Right lung (tissue), 5 donors: Measurements from ENCODE around the gene PIP5K1B. TPM values are rescaled to one million over a fixed set of nuclear protein-coding genes. Genes with fewer than 3 reads are reported as not detected.

Experiments
- DNase-seq, 2 donors: peaks; one replicate each; pipeline ENCODE4 v3.0.0-alpha.2; 2013
- polyA plus RNA-seq, 5 donors: library from polyadenylated mRNA; unstranded; fragments of 120-200 nt; gene quantifications; one replicate each; pipeline versions ENCODE4 v1.2.1 to v1.2.3, GENCODE V29; 2013; ENCODE audit warnings: inconsistent platforms in 1 of 5, low replicate concordance in 1 of 5; ENCODE audit not compliant: insufficient read length in 5 of 5, insufficient read depth in 1 of 5

The PIP5K1B gene
- polyA plus RNA-seq, 5 donors = 2.7 to 4.5 (median 3.7) TPM

GRCh38 chr9:68804911-68805889, 100.2 kb downstream of the PIP5K1B start:
- no peak for DNase-seq

GRCh38 chr9:68805890-68806517, 101.0 kb downstream of the PIP5K1B start:
- DNase-seq = no peak

GRCh38 chr9:68808338-68808890, 103.4 kb downstream of the PIP5K1B start:
- DNase-seq = no peak

- DNase-seq = no peak
Measured at GRCh38 chr9:68817079-68817875, 112.2 kb downstream of the PIP5K1B start.

- no peak for DNase-seq
Measured at GRCh38 chr9:68819065-68819464, 114.0 kb downstream of the PIP5K1B start.

- DNase-seq = no peak
Measured at GRCh38 chr9:68821911-68822310, 116.9 kb downstream of the PIP5K1B start.

- DNase-seq = peak in 1 of 2 donors; percentile 20
Measured at GRCh38 chr9:68822596-68823165, 117.6 kb downstream of the PIP5K1B start.

- peak in 1 of 2 donors; percentile 22 for DNase-seq
Measured at GRCh38 chr9:68825762-68826472, 120.9 kb downstream of the PIP5K1B start.

- DNase-seq = no peak
Measured at GRCh38 chr9:68827837-68828744, 123.1 kb downstream of the PIP5K1B start.

- no peak for DNase-seq
Measured at GRCh38 chr9:68832101-68832500, 127.1 kb downstream of the PIP5K1B start.

GRCh38 chr9:68832861-68833518, 128.0 kb downstream of the PIP5K1B start:
- DNase-seq = no peak

- no peak for DNase-seq
Measured at GRCh38 chr9:68834931-68835520, 130.0 kb downstream of the PIP5K1B start.

GRCh38 chr9:68836788-68837187, 131.7 kb downstream of the PIP5K1B start:
- DNase-seq = no peak

- DNase-seq = no peak
Measured at GRCh38 chr9:68838245-68838644, 133.2 kb downstream of the PIP5K1B start.

GRCh38 chr9:68841276-68842052, 136.4 kb downstream of the PIP5K1B start:
- no peak for DNase-seq

- DNase-seq = no peak
Measured at GRCh38 chr9:68842568-68842967, 137.5 kb downstream of the PIP5K1B start.

- DNase-seq = no peak
Measured at GRCh38 chr9:68843239-68843638, 138.2 kb downstream of the PIP5K1B start.

GRCh38 chr9:68844157-68844556, 139.1 kb downstream of the PIP5K1B start:
- DNase-seq = no peak
